ENCODE measurements around the gene SLTM.
"Not testable (repeated sequence)": the region's sequence is repeated elsewhere in the genome, so short reads cannot be mapped to it uniquely, and the experiment has no call there.

The SLTM gene

DNA sequence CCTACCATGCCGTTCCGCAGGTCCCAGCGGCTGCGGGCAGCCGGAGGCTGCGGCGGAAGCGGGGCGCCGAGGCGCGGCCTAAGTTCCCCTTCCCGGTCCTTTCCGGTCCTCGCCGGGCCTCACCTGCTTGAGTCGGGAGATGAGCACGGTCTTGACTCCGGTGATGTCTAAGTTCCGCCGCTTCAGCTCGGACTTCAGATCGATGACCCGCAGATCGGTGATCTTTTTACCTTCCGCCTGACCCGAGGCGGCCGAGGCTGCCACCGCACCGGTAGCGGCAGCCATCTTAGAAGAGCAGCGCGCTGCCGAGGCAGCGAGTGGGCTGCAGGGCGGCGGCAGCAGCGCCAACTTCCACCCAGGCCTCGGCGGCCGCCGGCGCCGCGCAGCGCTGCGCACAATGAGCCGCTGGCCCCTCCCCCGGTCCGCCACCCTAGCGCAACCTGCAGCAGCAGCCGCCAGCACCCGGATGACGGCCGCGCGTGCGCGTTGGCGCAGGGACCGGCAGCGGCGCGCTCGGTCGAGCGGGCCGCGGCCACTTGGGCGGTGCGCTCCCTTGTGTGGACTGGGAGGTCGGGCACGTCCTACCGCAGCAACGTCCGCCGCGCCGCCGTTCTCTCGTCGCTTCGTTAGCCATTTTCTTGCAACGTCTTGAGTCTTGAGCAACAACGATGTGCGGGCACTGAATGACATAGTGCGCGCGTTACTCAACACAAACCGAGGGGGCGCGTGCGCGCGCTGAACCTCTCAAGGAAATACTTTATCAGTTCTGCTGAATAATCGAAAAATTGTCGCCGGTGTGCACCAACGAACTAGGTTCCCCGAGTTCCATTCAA, at the start of gene SLTM:
Gene SLTM, minus strand, starts transcription at position 399 of the 833 bp plus-strand sequence. Its CDS starts 114 bp downstream, at position 285.
- peak; percentile 93 for DNase-seq

DNA sequence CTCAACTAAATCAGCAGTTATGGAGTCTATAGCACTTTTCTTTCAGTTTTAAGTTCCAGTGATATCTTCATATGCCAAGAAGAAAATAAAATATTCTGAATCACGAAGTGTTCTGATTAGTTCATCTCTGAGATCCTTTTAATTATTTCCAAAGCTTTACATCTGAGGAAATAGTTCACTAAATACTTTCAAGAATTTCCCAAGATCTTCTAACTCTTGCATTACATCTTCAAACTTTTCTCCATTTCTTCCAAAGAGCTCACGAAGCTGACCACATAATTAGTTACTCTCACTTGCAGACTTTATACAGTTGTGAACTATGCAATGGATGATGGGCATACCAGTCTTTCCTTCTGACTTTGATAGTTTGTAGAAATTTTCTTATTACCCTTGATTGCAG, 49.8 kb upstream of the SLTM start:
- no peak for DNase-seq

DNA sequence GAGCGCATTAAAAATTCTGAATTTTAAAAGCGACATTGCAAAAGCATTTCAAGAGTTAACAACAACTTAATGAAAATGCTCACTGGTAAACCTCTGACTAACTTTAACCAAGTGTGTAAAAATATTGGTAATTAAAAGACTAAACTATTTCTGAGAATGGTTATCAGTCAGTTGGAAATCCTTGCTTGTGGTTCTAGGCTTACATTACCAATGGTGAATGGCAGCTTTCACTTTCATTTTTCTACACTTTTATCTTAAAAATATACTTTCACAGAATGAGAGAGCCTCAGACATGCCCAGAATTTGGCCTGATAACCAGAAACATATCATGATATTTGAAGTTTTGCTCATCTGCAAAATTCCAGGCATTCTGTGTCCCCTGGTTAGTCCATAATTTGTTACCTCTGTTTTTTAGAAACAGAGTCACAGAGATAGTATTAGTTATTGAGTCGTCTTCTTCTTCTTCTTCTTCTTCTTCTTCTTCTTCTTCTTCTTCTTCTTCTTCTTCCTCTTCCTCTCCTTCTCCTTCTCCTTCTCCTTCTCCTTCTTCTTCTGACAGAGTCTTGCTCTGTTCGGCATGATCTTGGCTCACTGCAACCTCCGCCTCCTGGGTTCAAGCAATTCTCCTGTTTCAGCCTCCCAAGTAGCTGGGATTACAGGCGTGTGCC, 48.5 kb upstream of the SLTM start:
- peak; percentile 60 for DNase-seq

DNA sequence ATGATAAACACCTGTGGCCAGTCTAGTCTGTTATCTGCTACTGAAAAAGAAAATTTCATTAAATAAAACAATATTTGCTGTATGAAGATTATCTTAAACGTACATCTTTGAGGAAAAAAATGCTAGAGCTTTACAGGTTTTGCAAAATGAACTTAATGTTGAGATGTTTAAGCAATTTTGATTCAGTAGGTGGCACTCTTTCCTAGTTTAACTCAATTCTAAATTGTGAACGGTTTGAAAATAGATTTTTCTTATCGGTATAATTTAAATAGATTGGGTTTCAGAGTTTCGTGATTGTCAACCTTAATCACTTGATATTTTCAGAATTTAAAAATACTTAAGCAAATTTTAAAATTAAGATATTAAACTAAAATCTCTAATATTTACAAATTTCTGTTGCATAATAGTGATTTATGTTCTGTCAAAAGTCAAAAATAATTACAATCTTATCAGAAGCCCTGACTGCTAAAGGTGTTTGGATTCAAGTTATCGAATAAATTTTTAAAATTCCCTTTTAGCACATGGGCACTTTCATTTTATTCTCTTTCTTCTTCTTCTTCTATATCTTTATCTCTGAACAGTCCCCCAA, 47.0 kb upstream of the SLTM start:
- DNase-seq = peak; percentile 44

DNA sequence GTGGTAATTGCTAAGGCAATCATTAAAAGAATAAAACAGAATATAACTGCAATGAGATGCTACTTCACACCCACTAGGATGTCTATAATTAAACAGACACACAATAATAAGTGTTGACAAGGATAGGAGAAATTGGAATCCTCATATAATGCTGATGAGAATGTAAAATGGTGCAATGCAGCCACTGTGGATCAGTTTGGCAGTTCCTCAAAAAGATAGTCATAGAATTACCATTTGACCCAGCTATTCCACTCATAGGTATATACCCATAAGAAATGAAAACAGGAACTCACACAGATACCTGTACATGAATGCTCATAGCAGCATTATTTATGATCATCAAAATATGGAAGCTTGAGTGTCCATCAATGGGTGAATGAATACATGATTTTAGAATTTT, 44.4 kb upstream of the SLTM start:
- DNase-seq = no peak

DNA sequence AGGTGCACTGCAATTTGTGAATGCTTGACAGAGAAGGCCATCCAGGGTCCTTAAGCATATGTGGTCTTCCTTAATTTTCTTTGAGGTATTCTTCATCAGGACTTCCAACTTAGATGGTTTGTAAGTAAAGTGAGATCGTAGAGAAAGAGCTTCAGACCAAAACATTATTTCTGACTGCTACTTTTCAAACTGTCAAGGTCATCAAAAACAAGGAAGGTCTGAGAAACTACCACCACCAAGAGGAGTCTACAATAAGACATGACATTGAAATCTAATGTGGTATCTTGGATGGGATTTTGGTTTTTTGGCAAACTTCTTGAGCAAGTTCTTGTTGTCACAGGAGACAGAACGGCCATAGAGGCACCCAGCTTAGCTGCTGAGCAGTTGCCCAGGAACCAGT, 34.0 kb upstream of the SLTM start:
- DNase-seq = no peak

DNA sequence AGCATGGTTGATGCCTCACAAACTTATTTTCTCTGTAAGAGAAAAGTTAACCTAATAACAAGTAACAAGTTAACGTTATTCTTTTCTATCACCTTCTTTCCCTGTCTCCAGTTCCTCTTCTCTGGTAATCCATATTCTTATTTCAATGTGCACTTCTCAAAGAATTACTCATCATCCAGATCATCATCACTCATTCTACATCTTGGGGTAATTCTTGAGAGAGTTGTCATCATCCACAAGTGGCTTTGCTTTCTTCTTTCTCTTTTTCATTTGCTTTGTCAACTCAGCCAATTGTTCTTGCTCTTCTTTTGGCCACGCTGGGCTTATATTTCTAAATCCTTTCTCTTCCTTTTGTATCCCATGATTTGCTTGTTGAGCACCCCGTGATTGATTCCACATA, 33.2 kb upstream of the SLTM start:
- DNase-seq = no peak

DNA sequence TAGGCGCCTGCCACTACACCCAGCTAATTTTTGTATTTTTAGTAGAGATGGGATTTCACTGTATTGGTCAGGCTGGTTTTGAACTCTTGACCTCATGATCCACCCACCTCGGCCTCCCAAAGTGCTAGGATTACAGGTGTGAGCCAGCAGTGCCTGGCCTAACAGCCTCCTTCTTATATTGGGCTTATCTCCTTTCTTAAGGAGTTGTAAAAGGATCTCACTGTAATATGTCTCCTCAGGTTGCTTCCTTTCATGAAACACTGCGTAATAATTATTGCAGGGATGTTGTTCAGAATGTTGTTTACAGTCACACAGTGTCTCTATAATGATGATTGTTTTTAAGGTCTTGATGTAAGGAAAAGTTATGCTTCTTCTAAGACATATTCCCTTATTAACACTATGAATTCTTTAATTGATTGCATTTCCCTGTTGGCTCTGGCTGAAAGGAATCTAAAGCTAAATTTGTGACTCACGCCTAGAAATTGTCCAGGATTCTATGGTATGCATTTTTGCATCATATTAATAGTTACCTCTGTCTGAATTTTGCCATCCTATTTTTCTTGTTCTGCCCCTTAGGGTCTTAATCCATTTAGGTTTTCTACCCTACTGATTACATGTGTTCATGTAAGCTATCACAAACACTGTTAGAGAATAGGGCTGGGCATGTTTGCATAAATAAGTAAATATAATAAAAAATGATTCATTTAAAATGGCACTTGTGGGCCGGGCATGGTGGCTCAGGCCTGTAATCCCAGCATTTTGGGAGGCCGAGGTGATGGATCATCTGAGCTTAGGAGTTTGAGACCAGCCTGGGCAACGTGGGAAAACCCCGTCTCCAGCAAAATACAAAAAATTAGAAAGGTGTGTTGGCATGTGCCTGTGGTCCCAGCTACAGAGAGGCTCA, 29.4 kb upstream of the SLTM start:
- no peak for DNase-seq

DNA sequence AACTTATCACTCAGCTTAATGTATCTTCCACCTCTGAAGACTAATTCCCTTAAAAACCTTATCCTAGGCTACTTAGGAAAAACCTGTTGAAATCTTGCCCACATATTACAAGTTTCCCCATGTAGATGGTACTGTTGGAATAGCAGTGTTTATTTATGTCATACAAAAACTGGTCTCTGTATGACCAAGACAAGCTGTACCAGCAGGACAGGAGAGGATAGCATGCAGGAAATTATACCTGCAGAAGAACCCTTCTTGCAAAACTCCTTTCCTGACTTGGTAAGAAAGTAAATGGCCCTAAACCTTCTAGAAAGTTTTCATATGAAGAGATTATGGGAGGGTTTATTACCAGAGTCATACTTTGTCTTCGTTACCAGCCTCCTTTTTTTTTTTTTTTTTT, 28.7 kb upstream of the SLTM start:
- DNase-seq = no peak

DNA sequence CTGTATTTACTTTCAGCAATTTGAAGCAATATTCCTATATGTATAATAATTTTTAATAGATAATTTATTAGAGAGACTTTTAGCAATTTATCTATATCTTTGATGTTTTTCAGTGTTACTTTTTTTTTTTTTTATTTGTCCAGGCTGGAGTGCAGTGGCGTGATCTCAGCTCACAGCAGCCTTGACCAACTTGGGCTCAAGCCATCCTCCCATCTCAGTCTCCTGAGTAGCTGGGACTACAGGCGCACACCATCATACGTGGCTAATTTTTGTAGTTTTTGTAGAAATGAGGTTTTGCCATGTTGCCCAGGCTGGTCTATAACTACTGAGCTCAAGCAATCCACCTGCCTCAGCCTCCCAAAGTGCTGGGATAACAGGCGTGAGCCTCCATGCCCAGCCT, 25.3 kb upstream of the SLTM start:
- no peak for DNase-seq

DNA sequence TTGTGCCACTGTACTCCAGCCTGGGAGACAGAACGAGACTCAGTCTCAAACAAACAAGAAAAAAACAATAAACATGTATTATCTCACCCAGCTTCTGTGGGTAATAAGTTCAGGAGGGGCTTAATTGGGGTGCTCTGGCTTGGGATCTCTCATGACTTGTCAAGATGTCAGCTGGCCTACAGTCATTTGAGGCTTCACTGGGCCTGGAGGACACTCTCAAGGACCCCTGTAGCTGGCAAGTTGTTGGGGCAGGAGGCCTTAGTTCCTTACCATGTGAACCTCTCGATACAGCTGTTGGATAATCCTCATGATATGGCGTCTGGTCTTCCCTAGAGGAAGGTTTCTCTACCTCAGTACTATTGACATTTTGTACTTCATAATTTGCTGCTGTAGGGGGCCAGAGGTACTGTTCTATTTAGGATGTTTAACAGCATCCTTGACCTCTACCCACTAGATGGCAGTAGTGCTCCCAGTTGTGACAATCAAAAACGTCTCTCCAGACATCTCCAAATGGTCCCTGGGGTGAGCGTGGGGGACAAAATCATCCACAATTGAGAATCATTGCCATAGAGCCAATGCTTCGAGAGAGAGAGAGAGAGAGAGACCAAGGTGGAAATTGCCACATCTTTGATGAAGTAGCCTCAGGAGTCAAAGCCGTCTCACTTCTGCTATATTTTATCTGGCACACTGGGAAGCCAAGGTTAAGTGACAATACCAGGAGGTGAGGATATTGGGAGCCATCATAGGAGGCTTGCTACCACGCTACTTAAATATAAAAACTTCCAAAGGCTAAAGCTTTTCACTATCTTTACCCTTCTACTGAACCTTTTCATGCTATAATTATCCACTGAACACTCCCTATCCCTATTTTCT, 23.9 kb upstream of the SLTM start:
- peak; percentile 81 for DNase-seq

DNA sequence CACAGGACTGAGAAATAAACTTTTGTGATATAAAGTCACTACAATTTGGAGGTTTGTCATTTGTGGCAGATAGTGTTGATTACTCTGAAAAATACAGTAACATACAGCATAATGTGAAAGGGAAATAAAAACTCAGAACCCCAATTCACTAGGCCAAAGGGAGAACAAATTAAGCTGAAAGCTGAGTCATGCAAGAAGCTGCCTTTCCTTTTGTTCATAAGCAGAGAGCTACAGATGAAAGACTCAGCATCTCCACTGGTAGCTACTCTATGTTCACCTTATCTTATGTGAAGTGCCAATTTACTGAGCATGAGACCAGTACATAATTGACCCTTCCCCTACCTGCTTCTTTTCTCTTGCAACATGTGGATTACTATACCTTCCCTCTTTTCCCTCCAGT, 19.3 kb upstream of the SLTM start:
- no peak for DNase-seq

DNA sequence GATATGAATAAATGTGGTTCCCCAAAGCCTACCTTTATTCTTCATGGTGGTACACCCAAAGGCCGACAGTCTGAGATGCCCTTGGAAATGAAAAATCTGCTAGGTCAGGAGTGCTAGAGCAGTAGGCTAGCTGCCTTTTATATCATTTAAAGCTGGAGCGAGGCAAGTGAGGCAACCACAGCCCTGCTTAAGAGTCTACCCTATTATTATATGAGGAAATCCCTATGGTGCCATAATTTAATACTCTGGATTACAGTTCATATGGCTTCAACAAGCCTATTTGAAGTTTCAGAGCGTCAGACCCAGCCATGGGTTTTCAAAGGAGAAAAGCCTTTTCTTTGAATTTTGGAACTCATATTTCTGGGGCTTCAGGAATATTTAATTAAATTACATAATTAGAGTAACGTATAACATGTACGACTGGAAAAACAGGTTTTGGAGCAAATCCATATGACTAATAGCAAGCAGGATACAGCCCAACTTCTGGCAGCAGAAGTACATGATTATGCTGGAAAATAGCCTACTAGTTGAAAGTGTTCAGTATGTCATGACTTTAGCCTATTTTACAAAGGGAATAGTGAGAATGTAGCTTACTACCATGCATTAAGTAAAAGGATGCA, 18.0 kb upstream of the SLTM start:
- DNase-seq = no peak

DNA sequence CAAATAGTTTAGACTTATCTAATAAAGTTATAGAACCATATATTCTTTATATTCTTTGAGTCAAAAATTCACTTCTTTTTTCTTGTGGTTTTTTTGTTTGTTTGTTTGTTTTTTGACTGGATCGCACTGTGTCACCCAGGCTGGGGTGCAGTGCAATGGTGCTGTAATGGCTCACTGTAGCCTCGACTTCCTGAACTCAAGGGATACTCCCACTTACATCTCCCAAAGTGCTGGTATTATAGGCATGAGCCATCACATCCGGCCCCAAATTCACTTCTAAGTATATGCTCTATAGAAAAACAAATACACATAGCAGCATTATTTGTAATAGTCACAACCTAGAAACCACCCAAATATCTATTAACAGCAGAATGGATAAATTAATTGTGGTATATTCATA, 13.7 kb upstream of the SLTM start:
- no peak for DNase-seq

DNA sequence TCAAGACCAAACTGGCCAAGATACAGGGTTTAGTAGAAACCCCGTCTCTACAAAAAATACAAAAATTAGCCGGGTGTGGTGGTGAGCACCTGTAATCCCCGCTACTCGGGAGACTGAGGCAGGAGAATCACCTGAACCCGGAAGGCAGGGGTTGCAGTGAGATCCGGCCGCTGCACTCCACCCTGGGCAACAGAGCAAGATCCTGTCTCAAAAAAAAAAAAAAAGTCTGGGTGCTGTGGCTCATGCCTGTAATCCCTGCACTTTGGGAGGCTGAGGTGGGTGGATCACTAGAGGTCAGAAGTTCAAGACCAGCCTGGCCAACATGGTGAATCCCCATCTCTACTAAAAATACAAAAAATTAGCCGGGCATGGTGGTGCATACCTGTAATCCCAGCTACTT, 1.5 kb upstream of the SLTM start:
- DNase-seq = not testable (repeated sequence)

DNA sequence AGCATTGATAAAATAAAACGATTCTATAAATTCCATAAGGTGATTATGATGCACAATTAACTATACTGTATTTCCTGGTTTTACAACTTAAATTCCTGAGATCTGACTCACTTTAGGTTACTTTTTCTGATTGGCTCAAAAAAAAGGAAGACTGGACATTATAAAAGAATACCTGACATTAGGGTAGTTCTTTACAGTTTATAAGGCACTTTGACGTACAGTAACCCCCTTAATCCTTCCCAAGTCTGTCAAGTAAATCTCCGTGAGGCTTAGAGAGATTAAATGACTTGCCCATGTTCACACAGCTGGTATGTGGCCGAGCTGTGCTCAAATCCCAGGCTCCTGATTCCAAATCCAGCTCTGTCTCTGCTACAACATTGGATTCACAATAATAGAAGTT, 1.0 kb upstream of the SLTM start:
- no peak for DNase-seq

DNA sequence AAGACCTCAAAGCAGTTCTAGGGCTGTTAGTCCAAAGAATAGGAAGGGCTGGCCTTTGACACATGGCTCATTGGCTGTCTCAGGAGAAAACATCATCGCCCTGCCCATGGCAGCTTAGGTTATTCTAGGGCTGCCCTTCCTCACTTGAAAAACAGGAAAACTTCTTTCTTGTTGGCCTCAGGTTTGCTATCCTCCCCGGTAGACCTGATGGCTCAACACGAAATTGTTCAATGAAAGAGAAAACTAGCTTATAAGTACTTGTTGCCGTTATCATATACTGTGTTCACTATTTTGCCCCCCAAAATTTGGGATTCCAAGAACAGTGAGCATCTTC, 602 bp upstream of the SLTM start:
- no peak for DNase-seq

DNA sequence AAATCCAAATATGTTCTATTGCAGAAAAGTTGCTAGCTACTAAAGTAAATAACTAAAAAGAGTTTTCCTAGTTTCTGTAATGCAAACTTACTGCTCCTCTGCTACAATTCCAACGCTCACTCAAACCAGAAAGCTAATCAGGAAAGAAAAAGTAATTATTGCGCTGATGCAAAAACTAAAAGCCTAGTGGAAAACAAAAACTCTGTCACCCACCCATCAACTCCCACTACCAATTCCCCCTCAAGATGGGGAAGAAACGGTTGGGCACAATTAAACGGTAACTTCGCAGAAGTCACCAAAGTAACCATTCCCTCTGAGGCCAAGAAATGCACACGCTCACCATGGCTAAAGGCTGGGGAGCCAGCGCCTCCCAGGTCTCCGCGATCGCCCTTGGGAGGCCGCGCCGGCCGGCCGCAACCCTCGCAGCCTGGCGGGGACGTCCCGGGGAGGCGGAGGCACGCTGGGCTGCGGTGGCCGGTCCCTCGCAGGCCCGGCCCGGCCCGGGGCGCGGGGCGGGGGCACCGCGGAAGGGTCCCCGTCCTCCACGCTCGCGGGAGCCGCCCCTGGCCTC, 684 bp downstream of the SLTM start:
- no peak for DNase-seq

DNA sequence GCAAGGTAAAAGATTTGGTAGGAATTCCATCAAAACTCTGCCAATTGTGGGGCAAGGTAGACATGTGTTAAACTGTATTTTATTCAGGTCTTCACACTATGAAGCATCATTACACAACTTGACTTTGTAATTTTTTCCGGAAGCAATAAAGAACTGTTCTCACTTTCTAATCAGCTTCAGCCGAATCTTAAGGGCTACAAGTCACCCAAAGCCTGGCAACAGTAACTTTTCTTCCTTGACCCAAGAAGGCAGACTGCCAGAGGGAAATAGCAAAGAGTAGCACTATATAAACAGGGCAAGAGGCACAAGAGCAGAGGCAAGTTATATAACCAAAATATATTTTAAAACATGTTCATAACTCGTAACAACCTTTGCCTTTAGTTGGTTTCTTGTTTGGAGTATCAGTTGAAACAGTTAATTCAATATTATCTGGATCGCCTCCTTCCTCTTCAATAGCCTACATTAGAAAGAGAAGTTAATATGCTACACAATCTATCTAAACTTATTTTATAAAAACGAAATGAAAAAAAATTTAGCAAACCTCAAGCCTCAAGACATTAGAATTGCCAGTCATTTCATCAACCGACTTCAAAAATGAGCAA, 1.4 kb downstream of the SLTM start:
- peak; percentile 65 for DNase-seq

DNA sequence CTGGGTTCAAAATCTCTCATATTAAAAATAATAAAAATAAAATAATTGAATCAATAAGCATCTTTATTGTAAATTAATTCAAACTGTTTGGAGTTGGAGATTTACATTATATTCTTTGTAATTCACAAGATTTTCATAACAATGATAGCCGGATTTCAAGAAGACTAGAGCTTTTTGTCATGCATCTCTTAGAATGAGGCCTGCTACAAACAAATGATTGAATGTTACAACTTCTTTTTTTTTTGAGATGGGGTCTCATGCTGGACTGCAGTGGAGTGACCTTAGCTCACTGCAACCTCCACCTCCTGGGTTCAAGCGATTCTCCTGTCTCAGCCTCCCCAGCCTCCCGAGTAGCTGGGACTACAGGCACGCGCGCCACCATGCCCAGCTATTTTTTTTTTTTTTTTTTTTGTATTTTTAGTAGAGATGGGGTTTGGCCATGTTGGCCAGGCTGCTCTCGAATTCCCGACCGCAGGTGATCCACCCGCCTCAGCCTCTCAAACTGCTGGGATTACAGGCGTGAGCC, 3.5 kb downstream of the SLTM start:
- DNase-seq = no peak

DNA sequence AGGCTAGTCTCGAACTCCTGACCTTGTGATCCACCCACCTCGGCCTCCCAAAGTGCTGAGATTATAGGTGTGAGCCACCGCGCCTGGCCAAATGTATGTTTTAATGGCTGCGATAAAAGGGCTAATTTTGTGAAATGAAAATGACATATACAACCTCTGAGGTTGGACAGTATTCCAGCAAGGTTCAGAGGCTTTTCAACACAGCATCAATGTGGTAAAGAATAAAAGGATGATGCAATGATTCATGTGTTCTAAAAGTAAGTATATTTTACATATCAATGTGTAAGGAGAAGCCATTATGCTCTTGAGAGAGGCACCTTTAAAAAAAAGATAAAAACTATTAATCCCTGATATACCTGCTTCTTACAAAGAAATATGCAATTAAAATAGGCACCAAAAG, 6.7 kb downstream of the SLTM start:
- DNase-seq = no peak
